GM18505 (cell line): ENCODE measurements around the gene LBH.

Experiments used
- ATAC-seq: cut with Tn5 transposase; IDR thresholded peaks from one replicate; pipeline ENCODE4 v1.9.1; 2021; ENCODE audit not compliant: unreplicated experiment
- POLR2A ChIP-seq: IDR thresholded peaks from 4 replicates; pipeline ENCODE4 v1.6.1; 2011; ENCODE audit warnings: borderline replicate concordance; ENCODE audit not compliant: insufficient read depth, insufficient read length; ENCODE audit errors: extremely low read depth

LBH gene

GRCh38 chr2:30204281-30204680, 27.1 kb upstream of the LBH start:
- no peak for ATAC-seq
- TF ChIP-seq POLR2A = no peak

GRCh38 chr2:30205456-30205855, 25.9 kb upstream of the LBH start:
- ATAC-seq = no peak
- TF ChIP-seq POLR2A = no peak

- no peak for ATAC-seq
These were observed 24.6 kb upstream of the LBH start for GRCh38 chr2:30206461-30207430.

GRCh38 chr2:30208453-30208852, 22.9 kb upstream of the LBH start:
- no peak for TF ChIP-seq POLR2A
- no peak for ATAC-seq

More at GRCh38 chr2:30206461-30207430, 24.6 kb upstream of the LBH start:
- TF ChIP-seq POLR2A = no peak

- no peak for ATAC-seq
- TF ChIP-seq POLR2A = no peak
These were observed 22.1 kb upstream of the LBH start for GRCh38 chr2:30209227-30209626.

GRCh38 chr2:30213326-30213725, 18.0 kb upstream of the LBH start:
- no peak for TF ChIP-seq POLR2A
- no peak for ATAC-seq

GRCh38 chr2:30213907-30214463, 17.3 kb upstream of the LBH start:
- no peak for TF ChIP-seq POLR2A
- ATAC-seq = no peak

- ATAC-seq = no peak
These were observed 15.2 kb upstream of the LBH start for GRCh38 chr2:30216157-30216556.

GRCh38 chr2:30217644-30218337, 13.5 kb upstream of the LBH start:
- ATAC-seq = no peak
- TF ChIP-seq POLR2A = no peak

More at GRCh38 chr2:30216157-30216556, 15.2 kb upstream of the LBH start:
- TF ChIP-seq POLR2A = no peak

GRCh38 chr2:30218338-30218713, 13.0 kb upstream of the LBH start:
- no peak for ATAC-seq
- TF ChIP-seq POLR2A = no peak

- ATAC-seq = no peak
- TF ChIP-seq POLR2A = no peak
These were observed 12.5 kb upstream of the LBH start for GRCh38 chr2:30218814-30219213.

- TF ChIP-seq POLR2A = no peak
- no peak for ATAC-seq
These were observed 11.2 kb upstream of the LBH start for GRCh38 chr2:30219886-30220875.
